Neuronal stem cell (in vitro differentiated cells): ENCODE data around the gene HS3ST3B1.
A peak's percentile ranks its signal among the peaks of the same experiment; 100 is the strongest.

ENCODE experiments used
- DNase-seq: peaks from one replicate; pipeline ENCODE4 v3.0.0-alpha.2; 2013; ENCODE audit warnings: low spot score
- H2AFZ ChIP-seq: one replicate; pipeline ENCODE4 v1.6.1; 2013; ENCODE audit warnings: mild to moderate bottlenecking, low read length, inconsistent platforms
- H2AK5ac ChIP-seq: 2 replicates; pipeline ENCODE4 v1.6.1; 2013; ENCODE audit warnings: low read depth, mild to moderate bottlenecking, inconsistent platforms, low read length, moderate library complexity, mixed read lengths
- H2BK120ac ChIP-seq: 2 replicates; pipeline ENCODE4 v1.6.1; 2013; ENCODE audit warnings: low read depth, mild to moderate bottlenecking, inconsistent platforms, low read length, moderate library complexity, mixed read lengths
- H2BK12ac ChIP-seq: one replicate; pipeline ENCODE4 v1.6.1; 2013; ENCODE audit warnings: low read length, inconsistent platforms
- H2BK15ac ChIP-seq: 2 replicates; pipeline ENCODE4 v1.6.1; 2013; ENCODE audit warnings: mild to moderate bottlenecking, low read length, inconsistent platforms, mixed read lengths
- H2BK5ac ChIP-seq: one replicate; pipeline ENCODE4 v1.6.1; 2013; ENCODE audit warnings: inconsistent platforms, mild to moderate bottlenecking, low read length, moderate library complexity
- H3K14ac ChIP-seq: one replicate; pipeline ENCODE4 v1.6.1; 2013; ENCODE audit warnings: low read length, inconsistent platforms
- H3K18ac ChIP-seq: 2 replicates; pipeline ENCODE4 v1.6.1; 2013; ENCODE audit warnings: low read length, inconsistent platforms
- H3K23ac ChIP-seq: 2 replicates; pipeline ENCODE4 v1.6.1; 2013; ENCODE audit warnings: low read depth, mild to moderate bottlenecking, mixed read lengths, low read length, inconsistent platforms; ENCODE audit not compliant: poor library complexity
- H3K27ac ChIP-seq: replicated peaks from 3 replicates; pipeline ENCODE4 v1.5.1; 2013; ENCODE audit warnings: low read length, inconsistent platforms
- H3K27me3 ChIP-seq, 3 experiments: 2 replicates each; pipeline ENCODE4 v1.6.1; 2013; ENCODE audit warnings: low read length in 3 of 3, mild to moderate bottlenecking in 2 of 3, inconsistent platforms in 1 of 3, low read depth in 1 of 3, mixed read lengths in 1 of 3, moderate library complexity in 1 of 3; ENCODE audit not compliant: control insufficient read depth in 3 of 3, insufficient read depth in 3 of 3
- H3K36me3 ChIP-seq, 2 donors: replicated peaks in 1 of 2; 2 replicates each; pipeline ENCODE4 v1.6.1; 2013; ENCODE audit warnings: low read length in 2 of 2; ENCODE audit not compliant: control insufficient read depth in 2 of 2, insufficient read depth in 2 of 2
- H3K4ac ChIP-seq: 2 replicates; pipeline ENCODE4 v1.6.1; 2013; ENCODE audit warnings: inconsistent platforms, mild to moderate bottlenecking, low read length, moderate library complexity
- H3K4me1 ChIP-seq, 2 donors: 1 replicate in 1 of 2; 2 replicates in 1 of 2; pipeline ENCODE4 v1.6.1; 2013; ENCODE audit warnings: low read length in 2 of 2, low read depth in 1 of 2; ENCODE audit not compliant: control insufficient read depth in 2 of 2, insufficient read depth in 1 of 2
- H3K4me2 ChIP-seq: one replicate; pipeline ENCODE4 v1.6.1; 2013; ENCODE audit warnings: mild to moderate bottlenecking, low read length, inconsistent platforms; ENCODE audit not compliant: insufficient read depth, poor library complexity, severe bottlenecking
- H3K4me3 ChIP-seq, 2 donors: 2 replicates each; pipeline ENCODE4 v1.5.1; 2013; ENCODE audit warnings: low read length in 2 of 2, mild to moderate bottlenecking in 2 of 2, inconsistent platforms in 1 of 2, moderate library complexity in 1 of 2
- H3K79me1 ChIP-seq: one replicate; pipeline ENCODE4 v1.6.1; 2013; ENCODE audit warnings: low read depth, mild to moderate bottlenecking, inconsistent platforms, low read length, moderate library complexity
- H3K9ac ChIP-seq: one replicate; pipeline ENCODE4 v1.6.1; 2013; ENCODE audit warnings: mild to moderate bottlenecking, low read depth, low read length, inconsistent platforms; ENCODE audit not compliant: poor library complexity
- H3K9me3 ChIP-seq, 2 donors: replicated peaks in 1 of 2; 2 replicates each; pipeline versions ENCODE3 to v1.6.1; 2013; ENCODE audit warnings: low read length in 2 of 2, mild to moderate bottlenecking in 2 of 2, inconsistent platforms in 1 of 2, low read depth in 1 of 2, mixed read lengths in 1 of 2, moderate library complexity in 1 of 2; ENCODE audit not compliant: control insufficient read depth in 2 of 2, insufficient read depth in 1 of 2
- H4K8ac ChIP-seq: one replicate; pipeline ENCODE4 v1.6.1; 2013; ENCODE audit warnings: low read depth, mild to moderate bottlenecking, inconsistent platforms, low read length, moderate library complexity
- H4K91ac ChIP-seq: one replicate; pipeline ENCODE4 v1.6.1; 2013; ENCODE audit warnings: low read length, low read depth, mild to moderate bottlenecking, inconsistent platforms; ENCODE audit not compliant: poor library complexity
- WGBS, 2 donors: extraction: QIAGEN DNeasy Blood & Tissue Kit; methylation state at CpG; one replicate each; pipeline ENCODE4 v1.1.7; 2013; ENCODE audit warnings: missing lambda C conversion rate in 2 of 2, mixed read lengths in 1 of 2; ENCODE audit not compliant: insufficient read length in 2 of 2, insufficient replicate concordance in 1 of 2; ENCODE audit errors: extremely low coverage in 2 of 2; 5-methylcytosine and 5-hydroxymethylcytosine counted together

The HS3ST3B1 gene

DNA sequence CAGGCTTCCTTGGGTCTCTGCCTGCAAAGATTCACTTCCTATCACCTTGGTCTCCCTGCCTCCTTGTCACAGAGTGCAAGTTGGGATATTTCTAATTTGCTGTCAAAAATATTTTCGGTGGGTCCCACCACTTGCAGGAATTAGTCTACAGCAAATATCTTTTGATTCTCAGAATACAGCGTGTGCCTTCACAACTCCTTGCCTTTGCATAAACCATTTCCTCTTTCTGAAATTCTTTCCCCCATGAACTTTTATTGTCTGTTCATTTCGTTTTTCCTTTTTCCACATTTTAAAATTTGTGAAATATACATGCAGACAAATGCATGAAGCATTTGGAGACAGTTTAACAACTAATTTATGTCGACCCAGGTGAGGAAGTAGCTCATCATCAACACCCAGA is 60.0 kb downstream of the HS3ST3B1 start:
- no peak overlapping the region for H3K23ac ChIP-seq
- no peak overlapping the region for H4K91ac ChIP-seq
- no peak overlapping the region for H2AK5ac ChIP-seq
- H3K18ac ChIP-seq = no peak overlapping the region
- H3K9me3 ChIP-seq = no peaks in the 10 kb centered on the region
- no peak overlapping the region for H3K9ac ChIP-seq
- WGBS, 2 donors = no CpG with 5 or more reads among the region's 4 CpGs
- H2BK12ac ChIP-seq = no peak overlapping the region
- no peak overlapping the region for H2BK15ac ChIP-seq
- no peak overlapping the region for H2BK5ac ChIP-seq
- H3K79me1 ChIP-seq = no peaks in the 10 kb centered on the region
- no peak overlapping the region for H3K4me2 ChIP-seq
- no peak overlapping the region for H3K14ac ChIP-seq
- H4K8ac ChIP-seq = no peak overlapping the region
- H3K27me3 ChIP-seq = no peaks in the 10 kb centered on the region
- no peak overlapping the region for H3K4ac ChIP-seq
- no peak overlapping the region for H2AFZ ChIP-seq
- H2BK120ac ChIP-seq = no peak overlapping the region
- H3K36me3 ChIP-seq = no peaks in the 10 kb centered on the region
- peaks cover 0 to 8% of the 10 kb centered on the region in 2 donors for H3K4me1 ChIP-seq
- H3K4me3 ChIP-seq = no peak overlapping the region
- DNase-seq = no peak
- H3K27ac ChIP-seq = no peak overlapping the region

DNA sequence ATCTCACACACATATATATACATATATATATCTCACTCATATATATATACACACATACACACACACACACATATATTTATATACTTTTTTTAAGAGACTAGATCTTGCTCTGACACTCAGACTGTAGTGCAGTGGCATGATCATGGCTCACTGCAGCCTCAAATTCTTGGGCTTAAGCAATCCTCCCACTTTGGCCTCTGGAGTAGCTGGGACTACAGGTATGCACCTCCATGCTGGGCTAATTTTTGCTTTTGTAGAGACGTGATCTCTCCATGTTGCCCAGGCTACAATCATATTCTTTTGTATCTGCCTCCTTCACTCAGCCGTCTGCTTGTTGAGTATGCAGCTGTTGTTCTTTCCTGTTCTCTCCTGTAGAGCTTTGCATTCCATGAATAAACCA is 60.6 kb downstream of the HS3ST3B1 start:
- Histone ChIP-seq H3K27ac (no peak overlapping the region), H4K91ac (no peak overlapping the region), H3K4me1 (peaks cover 0 to 5% of the 10 kb centered on the region in 2 donors), H2BK15ac (no peak overlapping the region), H2BK5ac (no peak overlapping the region), H3K27me3 (no peaks in the 10 kb centered on the region), H3K4me2 (no peak overlapping the region), H3K23ac (no peak overlapping the region), H3K9me3 (no peaks in the 10 kb centered on the region), H3K4ac (no peak overlapping the region), H3K14ac (no peak overlapping the region), H2BK12ac (no peak overlapping the region), H2BK120ac (no peak overlapping the region), H2AK5ac (no peak overlapping the region), H3K18ac (no peak overlapping the region), H3K9ac (no peak overlapping the region), H3K79me1 (no peaks in the 10 kb centered on the region), H3K4me3 (no peak overlapping the region), H2AFZ (peak overlapping the region; percentile 36), H4K8ac (no peak overlapping the region), H3K36me3 (no peaks in the 10 kb centered on the region)
- no CpG with 5 or more reads among the region's 2 CpGs for WGBS, 2 donors
- DNase-seq = no peak

DNA sequence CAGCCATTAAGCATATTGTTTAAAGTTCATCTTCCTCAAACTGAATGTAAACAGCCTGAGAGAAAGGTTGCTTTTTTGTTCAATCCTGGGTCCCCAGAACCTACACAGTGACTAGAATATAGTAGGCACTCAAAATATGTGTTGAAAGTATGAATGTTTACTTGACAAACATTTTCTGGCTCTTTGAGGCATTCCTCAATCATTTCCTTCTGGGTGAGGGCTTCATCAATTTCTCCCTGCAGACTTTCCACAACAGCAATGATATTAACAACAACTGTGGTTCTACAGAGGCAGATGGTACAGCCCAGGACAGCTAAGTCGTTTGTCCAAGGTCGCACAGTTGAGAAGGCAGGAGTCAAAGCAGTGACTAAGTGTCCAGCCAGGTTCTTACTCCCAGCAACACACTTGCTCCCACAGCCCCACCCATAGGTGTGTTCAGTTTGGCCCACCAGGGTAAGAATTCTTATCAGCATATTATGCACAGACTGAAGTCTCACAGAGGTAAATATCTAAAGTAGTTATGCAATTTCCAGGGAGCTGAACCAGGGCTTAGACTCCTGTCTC is 61.1 kb downstream of the HS3ST3B1 start:
- no peak overlapping the region for H4K8ac ChIP-seq
- no peak overlapping the region for H2BK12ac ChIP-seq
- no peak overlapping the region for H2AK5ac ChIP-seq
- H3K14ac ChIP-seq = no peak overlapping the region
- no peaks in the 10 kb centered on the region for H3K79me1 ChIP-seq
- no peaks in the 10 kb centered on the region for H3K9me3 ChIP-seq
- H3K4me2 ChIP-seq = no peak overlapping the region
- H3K27ac ChIP-seq = no peak overlapping the region
- no peaks in the 10 kb centered on the region for H3K27me3 ChIP-seq
- peak overlapping the region; percentile 36 for H2AFZ ChIP-seq
- WGBS, 2 donors = no CpG with 5 or more reads among the region's 2 CpGs
- no peak overlapping the region for H3K23ac ChIP-seq
- no peak overlapping the region for H3K4me3 ChIP-seq
- DNase-seq = no peak
- H2BK5ac ChIP-seq = no peak overlapping the region
- H4K91ac ChIP-seq = no peak overlapping the region
- H3K4me1 ChIP-seq = peaks cover 0 to 5% of the 10 kb centered on the region in 2 donors
- H3K9ac ChIP-seq = no peak overlapping the region
- no peak overlapping the region for H3K18ac ChIP-seq
- H2BK15ac ChIP-seq = no peak overlapping the region
- H3K36me3 ChIP-seq = no peaks in the 10 kb centered on the region
- no peak overlapping the region for H2BK120ac ChIP-seq
- H3K4ac ChIP-seq = no peak overlapping the region

DNA sequence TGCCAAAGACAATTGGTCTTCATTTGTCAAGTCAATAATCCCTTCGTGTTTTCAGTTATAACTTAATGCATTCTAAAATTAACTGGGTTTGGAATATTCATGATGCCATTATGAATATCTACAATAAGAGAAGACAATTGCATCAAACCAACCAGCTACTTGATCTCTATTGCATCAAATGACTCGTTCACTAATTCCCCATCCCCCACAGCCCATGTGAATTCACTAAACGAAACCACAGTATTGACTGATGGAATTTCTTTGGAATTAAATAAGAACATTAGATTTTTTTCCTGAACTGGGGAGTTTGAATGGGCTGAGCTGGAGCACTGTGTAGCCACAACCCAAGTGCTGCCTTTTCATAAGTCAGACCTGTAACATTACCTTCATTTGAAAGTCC is 65.3 kb downstream of the HS3ST3B1 start:
- Histone ChIP-seq H3K4ac (no peak overlapping the region), H3K27me3 (no peaks in the 10 kb centered on the region), H2AFZ (no peak overlapping the region), H4K91ac (no peak overlapping the region), H3K9ac (no peak overlapping the region), H3K4me2 (no peak overlapping the region), H2AK5ac (no peak overlapping the region), H3K4me1 (peaks cover 0 to 5% of the 10 kb centered on the region in 2 donors), H4K8ac (no peak overlapping the region), H3K36me3 (peaks cover 0 to 1% of the 10 kb centered on the region in 2 donors), H3K79me1 (no peaks in the 10 kb centered on the region), H2BK5ac (no peak overlapping the region), H3K23ac (no peak overlapping the region), H2BK15ac (no peak overlapping the region), H2BK120ac (no peak overlapping the region), H3K4me3 (no peak overlapping the region), H3K14ac (no peak overlapping the region), H3K27ac (no peak overlapping the region), H3K9me3 (no peaks in the 10 kb centered on the region), H2BK12ac (no peak overlapping the region), H3K18ac (no peak overlapping the region)
- no CpG with 5 or more reads among the region's 3 CpGs for WGBS, 2 donors
- DNase-seq = no peak
